HepG2 (cell line): ENCODE results near the gene NKD1.

ENCODE experiments used
- MAZ ChIP-seq, 2 experiments: sonication (generic) in 1 of 2; formaldehyde crosslinking in 1 of 2; IDR thresholded peaks; 2 replicates each; pipeline versions ENCODE4 v1.5.0 to v1.6.1; 2012 to 2020; ENCODE audit warnings: low read depth in 2 of 2, mild to moderate bottlenecking in 2 of 2, borderline replicate concordance in 1 of 2, improper control_type of control experiment in 1 of 2, low read length in 1 of 2, missing genetic modification reagents in 1 of 2, moderate library complexity in 1 of 2
- MED1 ChIP-seq: sonication (generic); formaldehyde crosslinking; IDR thresholded peaks from 2 replicates; pipeline ENCODE4 v1.4.0; 2020; ENCODE audit warnings: missing genetic modification reagents
- MXI1 ChIP-seq: IDR thresholded peaks from 3 replicates; pipeline ENCODE4 v1.6.1; 2012; ENCODE audit warnings: low read depth, low read length, inconsistent platforms, borderline replicate concordance
- NFKBIZ ChIP-seq: IDR thresholded peaks from 2 replicates; pipeline ENCODE4 v1.6.1; 2018; ENCODE audit warnings: missing genetic modification reagents, missing compliant biosample characterization
- PRMT3 ChIP-seq: sonication (generic); formaldehyde crosslinking; IDR thresholded peaks from 2 replicates; pipeline ENCODE4 v1.8.1; 2022; ENCODE audit warnings: low read depth, mild to moderate bottlenecking, moderate library complexity, missing genetic modification reagents, borderline replicate concordance
- TEAD2 ChIP-seq: sonication (generic); formaldehyde crosslinking; IDR thresholded peaks from 2 replicates; pipeline ENCODE4 v1.9.0; 2021; ENCODE audit warnings: missing genetic modification reagents
- ZBTB42 ChIP-seq: sonication (generic); formaldehyde crosslinking; IDR thresholded peaks from 2 replicates; pipeline ENCODE4 v1.5.0; 2020; ENCODE audit warnings: mild to moderate bottlenecking, missing genetic modification reagents
- TF ChIP-seq, protein P1 (sequence below): sonication (generic); formaldehyde crosslinking; IDR thresholded peaks from 2 replicates; pipeline ENCODE4 v1.5.1; 2020; ENCODE audit warnings: mild to moderate bottlenecking, missing genetic modification reagents, moderate library complexity
- TF ChIP-seq, protein P2 (sequence below): sonication (generic); formaldehyde crosslinking; IDR thresholded peaks from 2 replicates; pipeline ENCODE4 v1.5.0; 2020; ENCODE audit warnings: mild to moderate bottlenecking, missing genetic modification reagents, moderate library complexity
- TF ChIP-seq, protein P3 (sequence below): sonication (generic); formaldehyde crosslinking; IDR thresholded peaks from 2 replicates; pipeline ENCODE4 v1.4.0; 2020; ENCODE audit warnings: missing genetic modification reagents
- TF ChIP-seq, protein P4 (sequence below), 2 experiments: fragments of 450-650 bp in 1 of 2; sonication (generic) in 1 of 2; formaldehyde crosslinking; IDR thresholded peaks; 2 replicates each; pipeline versions ENCODE4 v1.5.0 to v1.8.0; 2020 to 2022; ENCODE audit warnings: mild to moderate bottlenecking in 1 of 2, missing genetic modification reagents in 1 of 2

DNA sequence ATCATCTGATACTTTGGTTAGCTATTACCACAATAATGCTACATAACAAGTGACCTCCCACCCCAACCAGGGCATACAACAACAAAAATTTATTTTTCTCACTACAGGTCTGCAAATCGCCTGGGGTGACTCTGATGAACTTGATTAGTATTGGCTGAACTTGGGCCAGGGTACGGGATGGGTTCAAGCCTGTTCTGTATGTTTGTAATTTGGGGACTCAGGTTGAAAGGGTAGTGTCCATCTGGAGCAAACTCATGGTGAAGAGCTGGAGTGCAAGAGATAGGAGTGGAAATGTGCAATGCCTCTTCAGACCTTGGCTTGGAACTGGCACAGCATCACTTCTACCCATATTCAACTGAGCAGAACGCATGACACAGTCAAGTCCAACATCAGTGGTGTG, 16.3 kb upstream of the NKD1 start:
- TF ChIP-seq, protein P1, sequence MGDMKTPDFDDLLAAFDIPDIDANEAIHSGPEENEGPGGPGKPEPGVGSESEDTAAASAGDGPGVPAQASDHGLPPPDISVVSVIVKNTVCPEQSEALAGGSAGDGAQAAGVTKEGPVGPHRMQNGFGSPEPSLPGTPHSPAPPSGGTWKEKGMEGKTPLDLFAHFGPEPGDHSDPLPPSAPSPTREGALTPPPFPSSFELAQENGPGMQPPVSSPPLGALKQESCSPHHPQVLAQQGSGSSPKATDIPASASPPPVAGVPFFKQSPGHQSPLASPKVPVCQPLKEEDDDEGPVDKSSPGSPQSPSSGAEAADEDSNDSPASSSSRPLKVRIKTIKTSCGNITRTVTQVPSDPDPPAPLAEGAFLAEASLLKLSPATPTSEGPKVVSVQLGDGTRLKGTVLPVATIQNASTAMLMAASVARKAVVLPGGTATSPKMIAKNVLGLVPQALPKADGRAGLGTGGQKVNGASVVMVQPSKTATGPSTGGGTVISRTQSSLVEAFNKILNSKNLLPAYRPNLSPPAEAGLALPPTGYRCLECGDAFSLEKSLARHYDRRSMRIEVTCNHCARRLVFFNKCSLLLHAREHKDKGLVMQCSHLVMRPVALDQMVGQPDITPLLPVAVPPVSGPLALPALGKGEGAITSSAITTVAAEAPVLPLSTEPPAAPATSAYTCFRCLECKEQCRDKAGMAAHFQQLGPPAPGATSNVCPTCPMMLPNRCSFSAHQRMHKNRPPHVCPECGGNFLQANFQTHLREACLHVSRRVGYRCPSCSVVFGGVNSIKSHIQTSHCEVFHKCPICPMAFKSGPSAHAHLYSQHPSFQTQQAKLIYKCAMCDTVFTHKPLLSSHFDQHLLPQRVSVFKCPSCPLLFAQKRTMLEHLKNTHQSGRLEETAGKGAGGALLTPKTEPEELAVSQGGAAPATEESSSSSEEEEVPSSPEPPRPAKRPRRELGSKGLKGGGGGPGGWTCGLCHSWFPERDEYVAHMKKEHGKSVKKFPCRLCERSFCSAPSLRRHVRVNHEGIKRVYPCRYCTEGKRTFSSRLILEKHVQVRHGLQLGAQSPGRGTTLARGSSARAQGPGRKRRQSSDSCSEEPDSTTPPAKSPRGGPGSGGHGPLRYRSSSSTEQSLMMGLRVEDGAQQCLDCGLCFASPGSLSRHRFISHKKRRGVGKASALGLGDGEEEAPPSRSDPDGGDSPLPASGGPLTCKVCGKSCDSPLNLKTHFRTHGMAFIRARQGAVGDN (CRISPR knock-in tag): no peak
- TF ChIP-seq, protein P2, sequence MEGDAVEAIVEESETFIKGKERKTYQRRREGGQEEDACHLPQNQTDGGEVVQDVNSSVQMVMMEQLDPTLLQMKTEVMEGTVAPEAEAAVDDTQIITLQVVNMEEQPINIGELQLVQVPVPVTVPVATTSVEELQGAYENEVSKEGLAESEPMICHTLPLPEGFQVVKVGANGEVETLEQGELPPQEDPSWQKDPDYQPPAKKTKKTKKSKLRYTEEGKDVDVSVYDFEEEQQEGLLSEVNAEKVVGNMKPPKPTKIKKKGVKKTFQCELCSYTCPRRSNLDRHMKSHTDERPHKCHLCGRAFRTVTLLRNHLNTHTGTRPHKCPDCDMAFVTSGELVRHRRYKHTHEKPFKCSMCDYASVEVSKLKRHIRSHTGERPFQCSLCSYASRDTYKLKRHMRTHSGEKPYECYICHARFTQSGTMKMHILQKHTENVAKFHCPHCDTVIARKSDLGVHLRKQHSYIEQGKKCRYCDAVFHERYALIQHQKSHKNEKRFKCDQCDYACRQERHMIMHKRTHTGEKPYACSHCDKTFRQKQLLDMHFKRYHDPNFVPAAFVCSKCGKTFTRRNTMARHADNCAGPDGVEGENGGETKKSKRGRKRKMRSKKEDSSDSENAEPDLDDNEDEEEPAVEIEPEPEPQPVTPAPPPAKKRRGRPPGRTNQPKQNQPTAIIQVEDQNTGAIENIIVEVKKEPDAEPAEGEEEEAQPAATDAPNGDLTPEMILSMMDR (CRISPR knock-in tag): no peak
- TF ChIP-seq ZBTB42 (CRISPR knock-in tag): no peak
- TF ChIP-seq MED1: no peak
- TF ChIP-seq TEAD2 (CRISPR knock-in tag): no peak
- TF ChIP-seq, protein P3, sequence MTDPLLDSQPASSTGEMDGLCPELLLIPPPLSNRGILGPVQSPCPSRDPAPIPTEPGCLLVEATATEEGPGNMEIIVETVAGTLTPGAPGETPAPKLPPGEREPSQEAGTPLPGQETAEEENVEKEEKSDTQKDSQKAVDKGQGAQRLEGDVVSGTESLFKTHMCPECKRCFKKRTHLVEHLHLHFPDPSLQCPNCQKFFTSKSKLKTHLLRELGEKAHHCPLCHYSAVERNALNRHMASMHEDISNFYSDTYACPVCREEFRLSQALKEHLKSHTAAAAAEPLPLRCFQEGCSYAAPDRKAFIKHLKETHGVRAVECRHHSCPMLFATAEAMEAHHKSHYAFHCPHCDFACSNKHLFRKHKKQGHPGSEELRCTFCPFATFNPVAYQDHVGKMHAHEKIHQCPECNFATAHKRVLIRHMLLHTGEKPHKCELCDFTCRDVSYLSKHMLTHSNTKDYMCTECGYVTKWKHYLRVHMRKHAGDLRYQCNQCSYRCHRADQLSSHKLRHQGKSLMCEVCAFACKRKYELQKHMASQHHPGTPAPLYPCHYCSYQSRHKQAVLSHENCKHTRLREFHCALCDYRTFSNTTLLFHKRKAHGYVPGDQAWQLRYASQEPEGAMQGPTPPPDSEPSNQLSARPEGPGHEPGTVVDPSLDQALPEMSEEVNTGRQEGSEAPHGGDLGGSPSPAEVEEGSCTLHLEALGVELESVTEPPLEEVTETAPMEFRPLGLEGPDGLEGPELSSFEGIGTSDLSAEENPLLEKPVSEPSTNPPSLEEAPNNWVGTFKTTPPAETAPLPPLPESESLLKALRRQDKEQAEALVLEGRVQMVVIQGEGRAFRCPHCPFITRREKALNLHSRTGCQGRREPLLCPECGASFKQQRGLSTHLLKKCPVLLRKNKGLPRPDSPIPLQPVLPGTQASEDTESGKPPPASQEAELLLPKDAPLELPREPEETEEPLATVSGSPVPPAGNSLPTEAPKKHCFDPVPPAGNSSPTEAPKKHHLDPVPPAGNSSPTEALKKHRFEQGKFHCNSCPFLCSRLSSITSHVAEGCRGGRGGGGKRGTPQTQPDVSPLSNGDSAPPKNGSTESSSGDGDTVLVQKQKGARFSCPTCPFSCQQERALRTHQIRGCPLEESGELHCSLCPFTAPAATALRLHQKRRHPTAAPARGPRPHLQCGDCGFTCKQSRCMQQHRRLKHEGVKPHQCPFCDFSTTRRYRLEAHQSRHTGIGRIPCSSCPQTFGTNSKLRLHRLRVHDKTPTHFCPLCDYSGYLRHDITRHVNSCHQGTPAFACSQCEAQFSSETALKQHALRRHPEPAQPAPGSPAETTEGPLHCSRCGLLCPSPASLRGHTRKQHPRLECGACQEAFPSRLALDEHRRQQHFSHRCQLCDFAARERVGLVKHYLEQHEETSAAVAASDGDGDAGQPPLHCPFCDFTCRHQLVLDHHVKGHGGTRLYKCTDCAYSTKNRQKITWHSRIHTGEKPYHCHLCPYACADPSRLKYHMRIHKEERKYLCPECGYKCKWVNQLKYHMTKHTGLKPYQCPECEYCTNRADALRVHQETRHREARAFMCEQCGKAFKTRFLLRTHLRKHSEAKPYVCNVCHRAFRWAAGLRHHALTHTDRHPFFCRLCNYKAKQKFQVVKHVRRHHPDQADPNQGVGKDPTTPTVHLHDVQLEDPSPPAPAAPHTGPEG: no peak
- no peak for TF ChIP-seq PRMT3 (CRISPR knock-in tag)
- no peak for TF ChIP-seq MXI1
- no peak for TF ChIP-seq MAZ (IDR thresholded peaks at IDR 0.05; ENCODE audit: borderline replicate concordance, low read depth, low read length)
- no peak for TF ChIP-seq MAZ (CRISPR knock-in tag; IDR thresholded peaks at IDR 0.05; ENCODE audit: low read depth)
- TF ChIP-seq NFKBIZ (CRISPR knock-in tag): no peak
- TF ChIP-seq, protein P4, sequence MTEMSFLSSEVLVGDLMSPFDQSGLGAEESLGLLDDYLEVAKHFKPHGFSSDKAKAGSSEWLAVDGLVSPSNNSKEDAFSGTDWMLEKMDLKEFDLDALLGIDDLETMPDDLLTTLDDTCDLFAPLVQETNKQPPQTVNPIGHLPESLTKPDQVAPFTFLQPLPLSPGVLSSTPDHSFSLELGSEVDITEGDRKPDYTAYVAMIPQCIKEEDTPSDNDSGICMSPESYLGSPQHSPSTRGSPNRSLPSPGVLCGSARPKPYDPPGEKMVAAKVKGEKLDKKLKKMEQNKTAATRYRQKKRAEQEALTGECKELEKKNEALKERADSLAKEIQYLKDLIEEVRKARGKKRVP (CRISPR knock-in tag; IDR thresholded peaks at IDR 0.05): no peak
